MCF 10A (cell line): ENCODE data around the gene GPC6. TPM values are rescaled to one million over a fixed set of nuclear protein-coding genes. Genes with fewer than 3 reads are reported as not detected.

Experiments used
- BruUV-seq: library from RNA; stranded (reverse); fragments of 400-500 nt; replicated peaks from 2 replicates; lab custom pipeline; 2021; lab: Mats Ljungman, UMichigan
- CTCF ChIA-PET: fragments of 300-600 bp; sonication (Branson Sonifier 250); formaldehyde crosslinking; extraction: SDS; loops from one replicate; lab custom pipeline; 2021; ENCODE audit warnings: antibody characterized with exemption, inconsistent platforms; lab: Yijun Ruan, JAX
- POLR2A ChIA-PET: fragments of 300-600, 350-650 bp; sonication (Branson Sonifier 250); formaldehyde crosslinking; extraction: SDS; loops from one replicate; lab custom pipeline; 2020; ENCODE audit warnings: antibody characterized with exemption, inconsistent platforms; lab: Yijun Ruan, JAX
- DNase-seq: peaks from one replicate; pipeline ENCODE4 v3.0.0-alpha.2; 2018; ENCODE audit not compliant: unreplicated experiment
- H3K27ac Mint-ChIP-seq: one replicate; pipeline ENCODE4 v1.8.0; 2022; ENCODE audit warnings: mild to moderate bottlenecking, low read depth, mixed read lengths; ENCODE audit not compliant: unreplicated experiment
- H3K27me3 Mint-ChIP-seq: one replicate; pipeline ENCODE4 v1.8.0; 2022; ENCODE audit warnings: mixed read lengths; ENCODE audit not compliant: insufficient read depth, unreplicated experiment
- H3K36me3 Mint-ChIP-seq: one replicate; pipeline ENCODE4 v1.8.0; 2022; ENCODE audit warnings: mild to moderate bottlenecking, moderate library complexity, mixed read lengths; ENCODE audit not compliant: insufficient read depth, unreplicated experiment
- H3K4me1 Mint-ChIP-seq: one replicate; pipeline ENCODE4 v1.8.0; 2022; ENCODE audit warnings: mixed read lengths; ENCODE audit not compliant: insufficient read depth, unreplicated experiment
- H3K4me3 Mint-ChIP-seq: one replicate; pipeline ENCODE4 v1.8.0; 2022; ENCODE audit warnings: mild to moderate bottlenecking, moderate library complexity, mixed read lengths; ENCODE audit not compliant: unreplicated experiment
- H3K9me3 Mint-ChIP-seq: one replicate; pipeline ENCODE4 v1.8.0; 2022; ENCODE audit warnings: mixed read lengths; ENCODE audit not compliant: unreplicated experiment
- intact Hi-C: fragments of 100-400 bp; cut with micrococcal nuclease; formaldehyde crosslinking; loops from 2 replicates; pipeline ENCODE4 v1.14.1; 2022
- total RNA-seq: library from RNA; stranded (reverse); gene quantifications from 2 replicates; pipeline ENCODE4 v1.2.3, GENCODE V29; 2022
- TF ChIP-seq, protein P1 (sequence below): fragments of 200-600 bp; IDR thresholded peaks from one replicate; pipeline ENCODE4 v1.8.0; 2022; ENCODE audit warnings: antibody characterized with exemption, mild to moderate bottlenecking; ENCODE audit not compliant: unreplicated experiment

The GPC6 gene
- total RNA-seq, 1 experiment from 2014 or later = 8.4 TPM

- Mint-ChIP-seq H3K4me3 (no peak overlapping the region), H3K36me3 (no peaks in the 10 kb centered on the region), H3K27me3 (no peaks in the 10 kb centered on the region), H3K27ac (no peak overlapping the region), H3K4me1 (no peaks in the 10 kb centered on the region), H3K9me3 (no peaks in the 10 kb centered on the region)
- CTCF ChIA-PET = interaction anchor here (0.6 kb wide), 1 partner anchor 110 kb away, joined by 3 read pairs; no protein-coding TSS in a partner anchor
- POLR2A ChIA-PET = interaction anchor here (1.1 kb wide), 1 partner anchor 12 kb away, joined by 3 read pairs; no protein-coding TSS in a partner anchor
- BruUV-seq = no TSS peak
- TF ChIP-seq, protein P1, sequence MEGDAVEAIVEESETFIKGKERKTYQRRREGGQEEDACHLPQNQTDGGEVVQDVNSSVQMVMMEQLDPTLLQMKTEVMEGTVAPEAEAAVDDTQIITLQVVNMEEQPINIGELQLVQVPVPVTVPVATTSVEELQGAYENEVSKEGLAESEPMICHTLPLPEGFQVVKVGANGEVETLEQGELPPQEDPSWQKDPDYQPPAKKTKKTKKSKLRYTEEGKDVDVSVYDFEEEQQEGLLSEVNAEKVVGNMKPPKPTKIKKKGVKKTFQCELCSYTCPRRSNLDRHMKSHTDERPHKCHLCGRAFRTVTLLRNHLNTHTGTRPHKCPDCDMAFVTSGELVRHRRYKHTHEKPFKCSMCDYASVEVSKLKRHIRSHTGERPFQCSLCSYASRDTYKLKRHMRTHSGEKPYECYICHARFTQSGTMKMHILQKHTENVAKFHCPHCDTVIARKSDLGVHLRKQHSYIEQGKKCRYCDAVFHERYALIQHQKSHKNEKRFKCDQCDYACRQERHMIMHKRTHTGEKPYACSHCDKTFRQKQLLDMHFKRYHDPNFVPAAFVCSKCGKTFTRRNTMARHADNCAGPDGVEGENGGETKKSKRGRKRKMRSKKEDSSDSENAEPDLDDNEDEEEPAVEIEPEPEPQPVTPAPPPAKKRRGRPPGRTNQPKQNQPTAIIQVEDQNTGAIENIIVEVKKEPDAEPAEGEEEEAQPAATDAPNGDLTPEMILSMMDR = no peak
- no peak for DNase-seq
- intact Hi-C loops = no loop called here
Observed at GRCh38 chr13:93496985-93497673, 270.5 kb downstream of the GPC6 start.

DNA sequence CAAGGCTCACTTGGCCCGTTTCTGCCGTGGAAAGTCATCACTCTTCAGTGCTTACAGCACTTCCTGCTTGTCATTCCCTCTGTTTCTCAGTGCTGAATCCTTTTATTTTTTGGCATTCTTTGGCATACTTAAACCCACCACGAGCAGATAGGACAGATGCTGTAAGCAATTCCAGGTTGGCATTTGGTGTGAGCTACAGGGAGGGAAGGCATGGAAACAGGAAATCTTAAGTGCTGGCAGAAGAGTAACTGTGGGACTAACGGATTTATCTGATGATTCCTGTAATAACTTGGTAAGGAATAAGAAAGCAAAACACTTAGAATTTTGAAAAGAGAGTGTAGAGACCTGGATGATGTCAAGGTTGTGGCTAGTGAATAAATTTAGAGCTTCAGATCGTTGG lies 273.4 kb downstream of the GPC6 start:
- Mint-ChIP-seq H3K27ac (no peak overlapping the region), H3K36me3 (no peaks in the 10 kb centered on the region), H3K4me3 (no peak overlapping the region), H3K9me3 (no peaks in the 10 kb centered on the region), H3K27me3 (no peaks in the 10 kb centered on the region), H3K4me1 (peaks cover under 1% of the 10 kb centered on the region)
- intact Hi-C loops = no loop called here
- POLR2A ChIA-PET = interaction anchor here (0.8 kb wide), 1 partner anchor 264 kb away, joined by 3 read pairs; no protein-coding TSS in a partner anchor
- CTCF ChIA-PET = no interaction called here
- TF ChIP-seq, protein P1 = no peak
- DNase-seq = no peak
- BruUV-seq = no TSS peak

- H3K27me3 Mint-ChIP-seq = no peaks in the 10 kb centered on the region
- no peak overlapping the region for H3K27ac Mint-ChIP-seq
- peaks cover 6% of the 10 kb centered on the region for H3K4me1 Mint-ChIP-seq
- H3K4me3 Mint-ChIP-seq = no peak overlapping the region
- H3K36me3 Mint-ChIP-seq = no peaks in the 10 kb centered on the region
- TF ChIP-seq, protein P1 = no peak
- no TSS peak for BruUV-seq
- H3K9me3 Mint-ChIP-seq = no peaks in the 10 kb centered on the region
- ChIA-PET CTCF (no interaction called here), POLR2A (no interaction called here)
- no peak for DNase-seq
- intact Hi-C loops = no loop called here
Observed at GRCh38 chr13:93502071-93502470, 275.5 kb downstream of the GPC6 start.

GRCh38 chr13:93502987-93503615 lies 276.5 kb downstream of the GPC6 start:
- no peaks in the 10 kb centered on the region for H3K27me3 Mint-ChIP-seq
- no TSS peak for BruUV-seq
- peaks cover 6% of the 10 kb centered on the region for H3K4me1 Mint-ChIP-seq
- no peak for DNase-seq
- H3K36me3 Mint-ChIP-seq = no peaks in the 10 kb centered on the region
- H3K4me3 Mint-ChIP-seq = no peak overlapping the region
- intact Hi-C loops = no loop called here
- H3K27ac Mint-ChIP-seq = no peak overlapping the region
- TF ChIP-seq, protein P1 = no peak
- POLR2A ChIA-PET = interaction anchor here (0.6 kb wide), 1 partner anchor 15 kb away, joined by 3 read pairs; no protein-coding TSS in a partner anchor
- no peaks in the 10 kb centered on the region for H3K9me3 Mint-ChIP-seq
- CTCF ChIA-PET = interaction anchor here (0.6 kb wide), 1 partner anchor 176 kb away, joined by 4 read pairs; no protein-coding TSS in a partner anchor
